ENCODE results near the gene EFCAB11. TPM values are rescaled to one million over a fixed set of nuclear protein-coding genes. Genes with fewer than 3 reads are reported as not detected.

Gene EFCAB11
- polyA plus RNA-seq, 1 experiment, result 2.2 TPM

DNA sequence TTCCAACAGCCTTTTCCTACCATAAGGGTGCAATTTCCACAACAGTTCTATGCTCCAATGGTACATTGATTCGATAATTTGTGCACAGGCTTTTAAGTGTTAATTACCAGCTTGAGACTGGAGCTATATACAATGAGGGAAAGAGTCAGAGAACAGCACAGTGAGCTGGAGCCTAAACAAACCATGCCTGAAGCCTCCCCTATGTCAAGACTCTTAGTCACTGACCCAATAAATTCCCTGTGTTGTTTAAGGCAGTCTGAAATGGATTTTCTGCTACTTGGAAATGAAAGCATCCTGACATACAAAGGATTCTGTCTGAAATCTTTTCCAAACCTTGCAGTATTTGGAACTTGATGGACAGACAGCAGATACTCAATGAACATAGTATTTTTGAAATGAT lies 149.0 kb downstream of the EFCAB11 start:
- ChIA-PET POLR2A (no interaction called here), CTCF (interaction anchor here (1.3 to 2.1 kb wide), 2 partner anchors 12 to 765 kb away, joined by 4 to 8 read pairs; no protein-coding TSS in a partner anchor)
- TF ChIP-seq, protein P1, sequence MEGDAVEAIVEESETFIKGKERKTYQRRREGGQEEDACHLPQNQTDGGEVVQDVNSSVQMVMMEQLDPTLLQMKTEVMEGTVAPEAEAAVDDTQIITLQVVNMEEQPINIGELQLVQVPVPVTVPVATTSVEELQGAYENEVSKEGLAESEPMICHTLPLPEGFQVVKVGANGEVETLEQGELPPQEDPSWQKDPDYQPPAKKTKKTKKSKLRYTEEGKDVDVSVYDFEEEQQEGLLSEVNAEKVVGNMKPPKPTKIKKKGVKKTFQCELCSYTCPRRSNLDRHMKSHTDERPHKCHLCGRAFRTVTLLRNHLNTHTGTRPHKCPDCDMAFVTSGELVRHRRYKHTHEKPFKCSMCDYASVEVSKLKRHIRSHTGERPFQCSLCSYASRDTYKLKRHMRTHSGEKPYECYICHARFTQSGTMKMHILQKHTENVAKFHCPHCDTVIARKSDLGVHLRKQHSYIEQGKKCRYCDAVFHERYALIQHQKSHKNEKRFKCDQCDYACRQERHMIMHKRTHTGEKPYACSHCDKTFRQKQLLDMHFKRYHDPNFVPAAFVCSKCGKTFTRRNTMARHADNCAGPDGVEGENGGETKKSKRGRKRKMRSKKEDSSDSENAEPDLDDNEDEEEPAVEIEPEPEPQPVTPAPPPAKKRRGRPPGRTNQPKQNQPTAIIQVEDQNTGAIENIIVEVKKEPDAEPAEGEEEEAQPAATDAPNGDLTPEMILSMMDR (IDR thresholded peaks at IDR 0.05; ENCODE audit: insufficient read depth, low read depth, low read length), result no peak
- DNase-seq (ENCODE audit: low read depth), result no peak
- Histone ChIP-seq H3K4me3 (ENCODE audit: low read depth, low read length) (no peak overlapping the region), H3K36me3 (ENCODE audit: control insufficient read depth, insufficient read depth, low read length) (no peaks in the 10 kb centered on the region), H3K27me3 (ENCODE audit: control insufficient read depth, insufficient read depth, low read length) (no peaks in the 10 kb centered on the region)

DNA sequence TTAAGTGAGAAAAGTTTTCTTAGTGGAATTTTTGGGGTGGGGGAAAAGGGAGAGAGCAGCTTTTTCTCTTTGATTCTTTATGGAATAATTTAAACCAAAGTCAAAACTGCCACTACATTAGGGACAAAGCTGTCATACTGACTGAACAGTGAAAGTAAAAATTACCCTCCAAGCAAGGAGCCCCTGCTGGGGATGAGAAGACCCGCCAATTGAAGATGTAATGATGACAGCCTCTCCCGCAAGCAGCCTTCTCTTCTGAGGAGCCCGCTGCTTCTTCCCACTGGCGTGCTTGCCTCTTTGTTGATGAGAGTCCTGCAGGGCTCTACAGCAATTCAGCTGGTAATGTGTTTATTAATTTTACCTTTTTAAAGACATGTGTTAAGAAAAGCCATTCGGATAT lies 151.0 kb downstream of the EFCAB11 start:
- CTCF ChIA-PET, result interaction anchor here (1.1 kb wide), 1 partner anchor 9 kb away, joined by 3 read pairs; no protein-coding TSS in a partner anchor
- POLR2A ChIA-PET, result no interaction called here
- TF ChIP-seq, protein P1 (IDR thresholded peaks at IDR 0.05; ENCODE audit: insufficient read depth, low read depth, low read length), result no peak
- H3K36me3 ChIP-seq (ENCODE audit: control insufficient read depth, insufficient read depth, low read length), result no peaks in the 10 kb centered on the region
- no peak overlapping the region for H3K4me3 ChIP-seq (ENCODE audit: low read depth, low read length)
- DNase-seq (ENCODE audit: low read depth), result no peak
- no peaks in the 10 kb centered on the region for H3K27me3 ChIP-seq (ENCODE audit: control insufficient read depth, insufficient read depth, low read length)

DNA sequence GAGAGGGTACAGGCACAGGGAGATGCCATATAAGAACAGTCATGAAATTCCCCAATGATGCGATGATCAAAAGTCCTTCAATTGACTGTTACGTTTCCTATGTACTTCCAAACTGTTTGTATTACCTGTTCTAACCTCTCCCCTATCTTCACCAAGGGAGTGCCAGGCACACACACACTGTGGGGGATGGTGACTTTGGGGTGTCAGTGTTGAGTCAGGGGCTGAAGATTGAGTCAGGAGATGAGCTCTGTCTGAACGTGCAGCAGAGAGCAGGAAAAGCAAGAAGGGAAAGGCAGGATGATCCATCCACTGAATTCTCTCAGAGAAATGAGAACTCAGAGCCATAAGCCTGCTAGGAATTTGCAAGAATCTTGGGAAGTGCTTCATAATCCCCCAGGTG lies 153.4 kb downstream of the EFCAB11 start:
- ChIA-PET CTCF (no interaction called here), POLR2A (no interaction called here)
- H3K4me3 ChIP-seq (ENCODE audit: low read depth, low read length), result no peak overlapping the region
- TF ChIP-seq, protein P1 (IDR thresholded peaks at IDR 0.05; ENCODE audit: insufficient read depth, low read depth, low read length), result no peak
- no peak for DNase-seq (ENCODE audit: low read depth)
- H3K36me3 ChIP-seq (ENCODE audit: control insufficient read depth, insufficient read depth, low read length), result no peaks in the 10 kb centered on the region
- H3K27me3 ChIP-seq (ENCODE audit: control insufficient read depth, insufficient read depth, low read length), result no peaks in the 10 kb centered on the region

DNA sequence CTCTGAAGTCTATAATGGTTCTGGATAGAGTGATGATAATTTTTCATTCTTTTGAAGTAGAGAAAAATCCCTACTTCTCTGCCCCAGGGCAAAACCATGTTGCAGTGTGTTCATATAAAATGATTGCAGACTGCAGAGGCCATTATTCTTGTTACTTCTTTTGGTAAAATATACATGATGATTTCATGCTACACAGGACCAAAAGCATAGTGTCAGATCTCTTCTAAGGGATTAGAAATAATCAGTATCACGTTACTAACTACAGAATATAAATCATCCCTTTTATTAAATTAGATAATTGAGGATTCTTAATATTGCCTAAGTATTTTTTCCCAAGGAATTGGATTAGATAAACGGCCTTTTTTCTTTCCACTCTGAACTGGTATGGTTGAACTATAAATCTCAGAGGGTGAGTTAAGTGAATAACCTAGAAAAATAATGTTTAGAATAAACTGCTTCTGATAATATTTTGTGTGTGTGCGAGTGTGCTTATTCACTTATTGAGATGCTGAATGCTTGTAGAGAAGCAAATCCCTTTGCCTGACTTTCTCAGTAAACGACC lies 156.2 kb downstream of the EFCAB11 start:
- DNase-seq (ENCODE audit: low read depth), result no peak
- no peak overlapping the region for H3K4me3 ChIP-seq (ENCODE audit: low read depth, low read length)
- no peaks in the 10 kb centered on the region for H3K36me3 ChIP-seq (ENCODE audit: control insufficient read depth, insufficient read depth, low read length)
- TF ChIP-seq, protein P1 (IDR thresholded peaks at IDR 0.05; ENCODE audit: insufficient read depth, low read depth, low read length), result no peak
- CTCF ChIA-PET, result interaction anchor here (1.2 kb wide), 1 partner anchor 23 kb away, joined by 3 read pairs; no protein-coding TSS in a partner anchor
- H3K27me3 ChIP-seq (ENCODE audit: control insufficient read depth, insufficient read depth, low read length), result no peaks in the 10 kb centered on the region
- POLR2A ChIA-PET, result no interaction called here

DNA sequence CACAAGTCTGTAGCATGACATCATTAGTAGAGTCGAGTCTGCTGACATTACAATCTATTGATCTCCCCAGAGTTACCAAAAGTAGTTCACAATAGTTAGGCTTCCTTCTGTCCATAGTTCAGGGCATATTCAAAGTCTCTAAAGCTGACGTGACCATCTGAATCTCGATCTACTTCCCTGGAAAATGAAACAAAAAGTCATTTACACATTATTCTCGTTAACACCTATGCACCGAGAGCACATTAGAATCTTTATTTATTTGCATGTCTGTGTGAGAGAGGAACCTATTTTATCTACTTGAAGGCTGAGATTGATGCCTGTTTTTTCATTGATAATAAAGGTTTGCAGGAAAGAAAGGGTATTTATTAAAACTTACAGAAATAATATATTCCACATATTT lies 157.4 kb downstream of the EFCAB11 start:
- ChIA-PET POLR2A (no interaction called here), CTCF (no interaction called here)
- TF ChIP-seq, protein P1 (IDR thresholded peaks at IDR 0.05; ENCODE audit: insufficient read depth, low read depth, low read length), result no peak
- no peaks in the 10 kb centered on the region for H3K36me3 ChIP-seq (ENCODE audit: control insufficient read depth, insufficient read depth, low read length)
- H3K27me3 ChIP-seq (ENCODE audit: control insufficient read depth, insufficient read depth, low read length), result no peaks in the 10 kb centered on the region
- H3K4me3 ChIP-seq (ENCODE audit: low read depth, low read length), result no peak overlapping the region
- DNase-seq (ENCODE audit: low read depth), result no peak
